ENCODE results near the gene JAK2. TPM values are rescaled to one million over a fixed set of nuclear protein-coding genes. Genes with fewer than 3 reads are reported as not detected.

JAK2 gene
- total RNA-seq, 4 donors from 2014 or later: 20.7 to 40.4 (median 22.6) TPM

- H3K27ac ChIP-seq: no peak overlapping the region
Observed at GRCh38 chr9:5111696-5112095, 126.6 kb downstream of the JAK2 start.

GRCh38 chr9:5112109-5112592 lies 127.1 kb downstream of the JAK2 start:
- H3K36me3 ChIP-seq: peaks cover 0 to 39% (median 0%) of the 10 kb centered on the region in 3 donors
- peak in 1 of 3 donors; percentile 43 for DNase-seq
- H3K27me3 ChIP-seq: no peaks in the 10 kb centered on the region
- no peaks in the 10 kb centered on the region for H3K4me1 ChIP-seq
- H3K27ac ChIP-seq: no peak overlapping the region
- TF ChIP-seq, protein P1, sequence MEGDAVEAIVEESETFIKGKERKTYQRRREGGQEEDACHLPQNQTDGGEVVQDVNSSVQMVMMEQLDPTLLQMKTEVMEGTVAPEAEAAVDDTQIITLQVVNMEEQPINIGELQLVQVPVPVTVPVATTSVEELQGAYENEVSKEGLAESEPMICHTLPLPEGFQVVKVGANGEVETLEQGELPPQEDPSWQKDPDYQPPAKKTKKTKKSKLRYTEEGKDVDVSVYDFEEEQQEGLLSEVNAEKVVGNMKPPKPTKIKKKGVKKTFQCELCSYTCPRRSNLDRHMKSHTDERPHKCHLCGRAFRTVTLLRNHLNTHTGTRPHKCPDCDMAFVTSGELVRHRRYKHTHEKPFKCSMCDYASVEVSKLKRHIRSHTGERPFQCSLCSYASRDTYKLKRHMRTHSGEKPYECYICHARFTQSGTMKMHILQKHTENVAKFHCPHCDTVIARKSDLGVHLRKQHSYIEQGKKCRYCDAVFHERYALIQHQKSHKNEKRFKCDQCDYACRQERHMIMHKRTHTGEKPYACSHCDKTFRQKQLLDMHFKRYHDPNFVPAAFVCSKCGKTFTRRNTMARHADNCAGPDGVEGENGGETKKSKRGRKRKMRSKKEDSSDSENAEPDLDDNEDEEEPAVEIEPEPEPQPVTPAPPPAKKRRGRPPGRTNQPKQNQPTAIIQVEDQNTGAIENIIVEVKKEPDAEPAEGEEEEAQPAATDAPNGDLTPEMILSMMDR (IDR thresholded peaks at IDR 0.05): no peak
- no peak for TF ChIP-seq POLR2A (IDR thresholded peaks at IDR 0.05)
- no peaks in the 10 kb centered on the region for H3K9me3 ChIP-seq
- no peak overlapping the region for H3K4me3 ChIP-seq

More at GRCh38 chr9:5111696-5112095, 126.6 kb downstream of the JAK2 start:
- H3K4me1 ChIP-seq: no peaks in the 10 kb centered on the region
- TF ChIP-seq, protein P1 (IDR thresholded peaks at IDR 0.05): no peak
- no peak for TF ChIP-seq POLR2A (IDR thresholded peaks at IDR 0.05)
- no peak for DNase-seq
- H3K36me3 ChIP-seq: peaks cover 0 to 39% (median 0%) of the 10 kb centered on the region in 3 donors
- H3K9me3 ChIP-seq: no peaks in the 10 kb centered on the region
- H3K4me3 ChIP-seq: no peak overlapping the region
- H3K27me3 ChIP-seq: no peaks in the 10 kb centered on the region

- H3K36me3 ChIP-seq: peaks cover 0 to 39% (median 0%) of the 10 kb centered on the region in 3 donors
- TF ChIP-seq, protein P1 (IDR thresholded peaks at IDR 0.05): no peak
- no peak for TF ChIP-seq POLR2A (IDR thresholded peaks at IDR 0.05)
- no peak overlapping the region for H3K27ac ChIP-seq
- H3K27me3 ChIP-seq: no peaks in the 10 kb centered on the region
- H3K9me3 ChIP-seq: no peaks in the 10 kb centered on the region
- no peaks in the 10 kb centered on the region for H3K4me1 ChIP-seq
- DNase-seq: no peak
- H3K4me3 ChIP-seq: no peak overlapping the region
Observed at GRCh38 chr9:5112646-5113045, 127.6 kb downstream of the JAK2 start.

- TF ChIP-seq, protein P1 (IDR thresholded peaks at IDR 0.05): no peak
- no peak for TF ChIP-seq POLR2A (IDR thresholded peaks at IDR 0.05)
- Histone ChIP-seq H3K4me1 (no peaks in the 10 kb centered on the region), H3K27me3 (no peaks in the 10 kb centered on the region), H3K36me3 (peaks cover 0 to 39% (median 0%) of the 10 kb centered on the region in 3 donors), H3K27ac (no peak overlapping the region), H3K4me3 (no peak overlapping the region), H3K9me3 (no peaks in the 10 kb centered on the region)
- no peak for DNase-seq
Observed at GRCh38 chr9:5113523-5113922, 128.5 kb downstream of the JAK2 start.

DNA sequence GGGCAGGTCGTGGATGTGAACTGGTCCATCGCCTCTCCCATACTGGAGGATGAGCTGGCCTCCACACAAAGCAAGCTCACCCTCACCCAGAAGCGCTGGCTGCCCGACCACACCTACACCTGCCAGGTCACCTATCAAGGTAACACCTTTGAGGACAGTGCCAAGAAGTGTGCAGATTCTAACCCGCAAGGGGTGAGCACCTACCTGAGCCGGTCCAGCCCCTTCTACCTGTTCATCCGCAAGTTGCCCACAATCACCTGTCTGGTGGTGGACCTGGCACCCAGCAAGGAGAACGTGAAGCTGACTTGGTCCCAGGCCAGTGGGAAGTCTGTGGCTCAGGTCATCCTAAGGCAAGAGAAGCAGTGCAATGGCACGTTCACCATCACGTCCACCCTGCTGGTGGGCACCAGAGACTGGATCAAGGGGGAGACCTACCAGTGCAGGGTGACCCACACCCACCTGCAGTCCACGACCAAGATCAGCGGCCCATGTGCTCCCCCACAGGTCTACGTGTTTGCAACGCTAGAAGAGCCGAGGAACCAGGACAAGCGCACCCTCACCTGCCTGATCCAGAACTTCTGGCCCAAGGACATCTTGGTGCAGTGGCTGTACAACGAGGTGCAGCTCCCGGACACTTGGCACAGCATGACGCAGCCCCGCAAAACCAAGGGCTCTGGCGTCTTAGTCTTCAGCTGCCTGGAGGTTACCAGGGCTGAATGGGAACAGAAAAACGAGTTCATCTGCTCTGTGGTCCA lies 129.1 kb downstream of the JAK2 start:
- no peaks in the 10 kb centered on the region for H3K27me3 ChIP-seq
- H3K4me1 ChIP-seq: no peaks in the 10 kb centered on the region
- H3K27ac ChIP-seq: no peak overlapping the region
- no peaks in the 10 kb centered on the region for H3K9me3 ChIP-seq
- H3K36me3 ChIP-seq: peaks cover 0 to 39% (median 0%) of the 10 kb centered on the region in 3 donors
- no peak for DNase-seq
- TF ChIP-seq POLR2A (IDR thresholded peaks at IDR 0.05): no peak
- TF ChIP-seq, protein P1 (IDR thresholded peaks at IDR 0.05): no peak
- no peak overlapping the region for H3K4me3 ChIP-seq
